ENCODE data around the gene STK25. TPM values are rescaled to one million over a fixed set of nuclear protein-coding genes. Genes with fewer than 3 reads are reported as not detected.

Gene STK25
- total RNA-seq, 2 experiments from 2014 or later: 120 to 201 TPM

- BruUV-seq (replicated peaks): no TSS peak
- Histone ChIP-seq H3K4me2 (ENCODE audit: low read length) (no peak overlapping the region), H3K4me3 (ENCODE audit: low read depth, low read length, poor library complexity, severe bottlenecking) (no peak overlapping the region), H3K27ac (ENCODE audit: low read depth, low read length, poor library complexity, severe bottlenecking) (no peak overlapping the region), H4K20me1 (ENCODE audit: insufficient read depth, low read length) (no peaks in the 10 kb centered on the region), H3K36me3 (ENCODE audit: insufficient read depth, low read length) (no peaks in the 10 kb centered on the region), H3K9me2 (ENCODE audit: insufficient read depth, low read length) (no peaks in the 10 kb centered on the region), H3K79me2 (ENCODE audit: insufficient read depth, low read depth, low read length) (no peaks in the 10 kb centered on the region), H2AFZ (ENCODE audit: low read length) (no peak overlapping the region), H3K9me3 (ENCODE audit: low read length) (no peaks in the 10 kb centered on the region), H3K4me1 (ENCODE audit: insufficient read depth, low read length, poor library complexity, severe bottlenecking) (no peaks in the 10 kb centered on the region)
- DNase-seq (ENCODE audit: low spot score): no peak
- TF ChIP-seq EZH2phosphoT487 (IDR thresholded peaks at IDR 0.05; ENCODE audit: borderline replicate concordance, low read depth, low read length) (no peak), CTCF (conservative IDR thresholded peaks at IDR 0.05; ENCODE audit: low read length) (no peak)
- ChIA-PET CTCF (ENCODE audit: unreplicated experiment) (no interaction called here), POLR2A (interaction anchor here (0.6 kb wide), 1 partner anchor 54 kb away, joined by 3 read pairs; no protein-coding TSS in a partner anchor)
- intact Hi-C loops (cut with micrococcal nuclease; ENCODE audit: unreplicated experiment): no loop called here
Observed at GRCh38 chr2:241463276-241464135, 44.9 kb downstream of the STK25 start.

GRCh38 chr2:241461693-241462677, 46.4 kb downstream of the STK25 start:
- Histone ChIP-seq H3K36me3 (ENCODE audit: insufficient read depth, low read length) (no peaks in the 10 kb centered on the region), H3K27ac (ENCODE audit: low read depth, low read length, poor library complexity, severe bottlenecking) (no peak overlapping the region), H3K4me1 (ENCODE audit: insufficient read depth, low read length, poor library complexity, severe bottlenecking) (no peaks in the 10 kb centered on the region), H3K4me2 (ENCODE audit: low read length) (no peak overlapping the region), H4K20me1 (ENCODE audit: insufficient read depth, low read length) (no peaks in the 10 kb centered on the region), H3K4me3 (ENCODE audit: low read depth, low read length, poor library complexity, severe bottlenecking) (no peak overlapping the region), H3K9me3 (ENCODE audit: low read length) (no peaks in the 10 kb centered on the region), H3K79me2 (ENCODE audit: insufficient read depth, low read depth, low read length) (no peaks in the 10 kb centered on the region), H2AFZ (ENCODE audit: low read length) (no peak overlapping the region), H3K9me2 (ENCODE audit: insufficient read depth, low read length) (no peaks in the 10 kb centered on the region)
- no peak for DNase-seq (ENCODE audit: low spot score)
- intact Hi-C loops (cut with micrococcal nuclease; ENCODE audit: unreplicated experiment): no loop called here
- TF ChIP-seq CTCF (conservative IDR thresholded peaks at IDR 0.05; ENCODE audit: low read length) (no peak), EZH2phosphoT487 (IDR thresholded peaks at IDR 0.05; ENCODE audit: borderline replicate concordance, low read depth, low read length) (no peak)
- CTCF ChIA-PET (ENCODE audit: unreplicated experiment): no interaction called here
- BruUV-seq (replicated peaks): no TSS peak
- POLR2A ChIA-PET: no interaction called here
